Measurements from ENCODE around the gene NFYA. TPM values are rescaled to one million over a fixed set of nuclear protein-coding genes. Genes with fewer than 3 reads are reported as not detected.

The NFYA gene
- 34.6 TPM for total RNA-seq

- peak; percentile 94 to 96 for DNase-seq (ENCODE audit: low spot score in 2 of 2)
- no peak for FAIRE-seq
Measured at GRCh38 chr6:41072836-41073202, at the start of gene NFYA. Gene NFYA, plus strand, starts transcription at chr6:41072974. Its CDS starts 6,116 bp downstream, at chr6:41079090.

GRCh38 chr6:41023114-41023513, 49.7 kb upstream of the NFYA start:
- no peak for FAIRE-seq
- DNase-seq (ENCODE audit: low spot score in 2 of 2): no peak

DNA sequence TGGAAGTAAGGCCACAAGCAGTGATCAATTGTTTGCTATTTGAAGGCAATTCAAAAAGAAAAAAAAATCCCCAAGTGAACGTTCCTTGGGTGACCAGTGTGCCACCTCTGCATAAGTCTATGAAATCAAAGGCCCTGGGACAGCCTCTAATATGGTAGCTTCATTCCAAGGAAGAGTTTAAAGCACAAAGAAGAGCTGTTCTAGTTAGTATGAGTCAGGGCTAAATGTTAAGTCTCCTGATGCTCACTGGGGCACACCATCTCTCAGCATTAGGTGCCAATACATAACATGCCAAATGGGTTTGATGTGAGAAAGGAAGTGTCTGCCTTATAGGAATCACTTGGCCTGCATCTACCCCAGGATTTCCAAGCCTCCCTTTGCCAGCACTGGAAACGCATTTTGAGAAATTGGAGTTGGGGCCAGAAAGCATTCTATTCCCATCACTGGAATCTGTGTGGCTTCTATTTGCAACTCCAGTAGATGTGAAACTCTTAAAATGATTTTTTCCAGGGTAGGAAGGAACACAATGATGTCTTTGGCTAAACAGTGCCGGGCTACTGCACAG, 46.7 kb upstream of the NFYA start:
- FAIRE-seq (no peak), DNase-seq (ENCODE audit: low spot score in 2 of 2) (no peak)

- no peak for DNase-seq (ENCODE audit: low spot score in 2 of 2)
Measured at GRCh38 chr6:41027241-41027640, 45.5 kb upstream of the NFYA start.

DNA sequence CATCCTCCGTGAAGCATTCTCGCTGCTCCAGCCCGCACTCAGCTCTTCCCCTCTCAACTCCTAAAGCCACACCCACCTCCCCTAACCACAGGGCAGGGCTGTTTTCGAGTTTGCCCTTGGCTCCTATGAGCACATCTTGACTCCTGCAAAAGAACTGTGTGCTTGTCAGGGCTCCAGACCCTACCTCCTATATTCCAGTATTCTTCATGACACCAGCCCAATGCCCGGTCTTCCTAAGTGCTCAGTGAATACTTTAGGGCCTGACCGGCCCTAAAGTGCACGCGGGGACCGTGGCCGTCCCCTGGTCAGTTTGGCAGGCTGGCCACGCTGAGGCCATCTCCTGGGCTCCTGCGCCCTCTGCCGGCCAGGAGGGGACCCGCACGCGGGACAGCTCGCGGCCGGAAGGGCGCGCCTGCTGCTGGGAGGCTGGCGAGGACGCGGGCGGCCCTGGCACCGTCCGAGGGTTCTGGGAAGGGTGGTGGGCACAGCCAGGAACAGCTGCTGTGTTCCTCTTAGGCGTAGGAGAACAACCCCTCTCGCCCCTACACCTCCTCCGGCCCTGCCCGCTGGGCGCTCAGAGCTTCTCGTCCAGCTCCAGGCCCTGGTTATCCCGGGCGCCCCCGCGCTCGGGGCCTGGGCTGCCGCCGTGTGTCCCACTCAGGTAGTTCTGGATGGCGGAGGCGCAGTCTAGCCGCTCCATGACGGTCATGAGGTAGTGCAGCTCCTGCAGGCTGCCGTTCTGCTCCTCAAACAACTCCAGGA, 44.8 kb upstream of the NFYA start:
- DNase-seq (ENCODE audit: low spot score in 2 of 2) (peak; percentile 78 to 90), FAIRE-seq (no peak)

More at GRCh38 chr6:41027241-41027640, 45.5 kb upstream of the NFYA start:
- no peak for FAIRE-seq

DNA sequence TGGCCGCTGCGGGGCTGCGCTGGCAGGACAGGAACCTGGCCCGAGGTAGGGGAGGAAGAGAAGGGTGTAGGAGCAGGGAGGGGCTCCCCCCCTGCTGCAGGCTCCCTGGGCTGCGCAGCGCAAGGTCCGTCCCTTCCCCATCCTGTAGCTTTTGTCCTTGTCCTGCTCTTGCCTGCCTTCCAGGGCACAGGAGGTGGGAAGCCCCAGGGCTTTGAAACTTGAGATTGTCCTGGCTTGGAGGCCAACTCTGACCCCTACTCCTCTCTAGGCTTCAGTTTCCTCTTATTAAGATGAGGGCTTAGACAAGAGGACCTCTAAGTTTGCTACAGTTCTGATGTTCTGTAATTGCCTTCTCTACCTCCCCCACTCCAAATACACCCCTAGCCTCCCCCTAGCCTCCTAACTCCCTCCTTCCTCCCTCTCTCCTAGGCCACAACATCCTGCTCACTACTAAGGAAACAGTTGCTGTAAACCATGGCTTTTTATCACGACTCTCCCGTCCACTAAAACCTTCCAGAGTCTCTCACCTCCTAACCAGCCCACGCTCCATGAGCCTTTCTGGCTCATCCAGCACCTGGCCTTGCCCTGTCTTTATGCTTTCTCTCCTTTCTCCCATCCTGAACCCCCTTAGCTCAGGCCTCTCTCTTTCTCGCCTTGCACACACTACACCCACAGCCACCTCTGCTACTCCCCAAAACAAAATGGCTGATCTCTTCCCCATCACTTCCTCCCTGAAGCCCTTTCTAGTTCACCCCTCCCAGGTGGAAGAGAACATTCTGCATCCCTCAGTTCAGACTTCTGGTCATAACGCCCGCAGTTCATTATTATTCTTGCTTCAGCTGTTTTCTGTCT, 44.0 kb upstream of the NFYA start:
- no peak for FAIRE-seq
- no peak for DNase-seq (ENCODE audit: low spot score in 2 of 2)

GRCh38 chr6:41032830-41033229, 39.9 kb upstream of the NFYA start:
- FAIRE-seq (no peak), DNase-seq (ENCODE audit: low spot score in 2 of 2) (no peak)

GRCh38 chr6:41033776-41034175, 39.0 kb upstream of the NFYA start:
- no peak for DNase-seq (ENCODE audit: low spot score in 2 of 2)
- FAIRE-seq: no peak

DNA sequence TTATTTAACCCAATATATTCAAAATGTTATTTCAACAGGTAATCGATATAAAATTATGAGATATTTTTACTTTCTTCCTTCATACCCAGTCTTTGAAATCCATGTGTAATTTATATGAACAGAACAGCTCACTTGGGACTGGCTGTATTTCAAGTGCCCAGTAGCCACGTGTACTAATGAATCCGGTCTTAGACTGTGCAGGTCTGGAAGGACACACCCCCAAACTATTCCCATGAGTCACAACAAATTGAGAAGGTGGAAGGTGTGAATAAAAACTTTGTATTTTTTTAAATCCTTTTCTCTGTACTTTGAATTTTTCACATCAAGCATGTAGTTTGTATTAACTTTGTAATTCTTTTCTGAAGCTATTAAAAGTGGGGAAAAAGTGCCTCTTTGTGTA, 36.6 kb upstream of the NFYA start:
- FAIRE-seq (no peak), DNase-seq (ENCODE audit: low spot score in 2 of 2) (no peak)

DNA sequence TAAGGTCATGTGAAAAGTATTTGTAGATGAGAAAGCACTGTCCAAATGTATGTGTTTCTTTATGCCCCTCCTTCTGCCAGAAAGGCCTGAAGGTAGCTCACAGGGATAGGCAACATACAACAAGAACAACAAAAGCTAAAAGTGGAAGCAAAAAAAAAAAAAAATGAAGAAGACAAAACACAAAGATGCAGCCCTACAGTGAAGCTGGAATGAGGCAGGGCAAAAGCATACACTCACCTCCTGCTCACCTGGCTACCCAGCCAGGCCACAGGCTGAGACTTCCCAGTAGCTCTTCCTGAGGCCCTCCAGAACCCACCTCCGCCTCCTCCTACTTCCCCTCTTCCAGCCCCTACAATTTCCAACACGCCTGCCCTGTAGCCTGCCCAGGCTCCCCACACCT, 36.2 kb upstream of the NFYA start:
- FAIRE-seq (no peak), DNase-seq (ENCODE audit: low spot score in 2 of 2) (no peak)

GRCh38 chr6:41037107-41037900, 35.5 kb upstream of the NFYA start:
- no peak for FAIRE-seq
- DNase-seq (ENCODE audit: low spot score in 2 of 2): peak in 1 of 2 donors; percentile 25

DNA sequence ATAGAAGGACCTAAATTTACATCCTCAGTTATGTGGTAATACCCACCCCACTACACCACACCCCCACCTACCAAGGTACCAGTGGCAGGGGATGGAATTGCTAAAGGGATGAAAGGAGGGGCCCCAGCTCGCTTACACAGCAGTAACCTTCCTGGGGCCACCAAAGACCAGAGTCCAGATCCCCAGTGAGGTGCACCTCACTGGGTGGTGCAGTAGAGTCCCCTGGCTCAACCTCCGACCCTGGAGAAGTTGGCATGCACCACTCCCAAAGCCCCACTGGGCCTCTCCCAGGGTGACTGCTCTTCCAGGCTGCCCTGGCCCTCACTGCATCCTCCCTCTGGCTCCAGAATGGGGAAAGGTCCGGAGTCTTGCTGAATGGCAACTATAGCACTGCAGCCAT, 34.6 kb upstream of the NFYA start:
- no peak for DNase-seq (ENCODE audit: low spot score in 2 of 2)
- FAIRE-seq: no peak

GRCh38 chr6:41039060-41039998, 33.4 kb upstream of the NFYA start, which contains the start of gene UNC5CL:
Gene UNC5CL, minus strand, starts transcription at chr6:41039221. Its CDS starts 4,147 bp downstream, at chr6:41035074.
- DNase-seq (ENCODE audit: low spot score in 2 of 2) (peak in 1 of 2 donors; percentile 39), FAIRE-seq (no peak)

DNA sequence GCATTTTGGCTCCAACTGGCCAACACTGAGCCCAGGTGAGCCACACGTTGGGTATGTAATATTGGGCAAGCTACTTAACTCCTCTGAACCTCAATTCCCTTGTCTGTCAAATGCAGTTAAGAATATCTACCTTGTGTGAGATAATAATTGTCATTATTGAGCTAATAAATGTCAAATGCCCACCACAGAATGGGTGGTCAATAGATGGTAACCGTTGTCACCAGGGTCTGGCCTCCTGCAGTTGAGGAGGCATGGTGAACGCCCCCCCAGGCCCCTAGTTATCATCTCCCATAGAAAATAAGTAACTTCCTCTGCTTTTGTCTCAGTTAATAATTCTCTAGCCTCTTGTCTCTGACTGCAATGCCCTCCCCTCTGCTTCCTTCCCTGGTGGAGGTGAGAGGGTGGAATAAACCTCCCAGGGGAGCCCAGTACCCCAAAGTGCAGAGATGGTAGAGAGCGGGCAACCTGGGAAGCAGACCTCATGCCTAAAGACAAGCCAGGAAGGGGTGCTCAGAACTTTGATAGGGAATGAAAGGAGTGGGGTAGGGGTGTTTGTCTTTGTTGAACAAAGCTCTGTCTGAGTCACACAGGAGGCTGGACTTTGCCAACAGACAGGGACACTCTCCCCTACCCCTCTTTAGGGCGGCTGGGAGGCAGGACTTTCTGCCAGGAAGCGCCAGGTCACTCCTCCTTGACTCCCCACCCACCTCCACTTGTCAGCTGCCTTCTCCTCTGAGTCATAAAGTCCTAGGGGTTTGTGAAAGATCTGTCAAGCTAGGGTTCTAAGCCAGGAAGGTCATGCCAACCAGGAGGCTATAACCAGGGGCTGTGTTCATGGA, 32.5 kb upstream of the NFYA start:
- DNase-seq (ENCODE audit: low spot score in 2 of 2) (no peak), FAIRE-seq (no peak)

DNA sequence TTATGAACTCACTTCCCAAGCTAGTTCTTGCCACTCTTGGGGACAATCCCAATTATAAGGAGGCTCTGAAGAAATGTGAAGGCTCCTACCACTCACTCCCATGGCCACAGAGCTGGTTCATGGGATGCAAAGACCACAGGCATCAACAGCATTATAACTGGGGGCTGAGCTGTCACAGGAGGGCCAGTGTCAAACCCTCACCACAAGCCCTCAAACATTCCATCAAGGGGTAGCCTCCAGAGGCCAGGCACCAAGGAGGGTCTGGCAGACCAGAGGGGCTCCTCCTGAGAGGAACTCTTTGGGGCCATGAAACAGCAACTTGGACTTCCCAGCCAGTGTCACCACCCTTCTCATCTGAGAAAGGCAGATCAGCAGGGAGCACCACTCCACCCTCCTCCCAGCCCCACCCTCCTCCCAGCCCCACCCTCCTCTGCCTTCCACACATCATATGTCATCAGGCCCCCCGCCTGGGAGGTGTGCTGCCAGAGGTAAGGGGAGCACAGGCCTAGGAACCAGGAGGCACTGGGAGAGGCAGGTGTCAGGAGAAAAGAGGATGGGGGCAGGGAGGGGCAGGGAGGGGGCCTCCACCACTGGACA, 31.7 kb upstream of the NFYA start:
- FAIRE-seq (no peak), DNase-seq (ENCODE audit: low spot score in 2 of 2) (no peak)

- FAIRE-seq (no peak), DNase-seq (ENCODE audit: low spot score in 2 of 2) (no peak)
Measured at GRCh38 chr6:41042226-41043055, 30.3 kb upstream of the NFYA start, which contains the start of gene TSPO2. Gene TSPO2, plus strand, starts transcription at chr6:41042467. Its CDS starts 519 bp downstream, at chr6:41042986.

- DNase-seq (ENCODE audit: low spot score in 2 of 2): no peak
- no peak for FAIRE-seq
Measured at GRCh38 chr6:41043151-41043550, 29.6 kb upstream of the NFYA start.
